Fibroblast of lung (primary cell): Measurements from ENCODE around the gene VPS50.

Source experiments
- CTCF ChIP-seq, 2 donors: IDR thresholded peaks in 1 of 2; conservative IDR thresholded peaks in 1 of 2; 1 replicate in 1 of 2; 2 replicates in 1 of 2; pipeline ENCODE4 v1.5.1; 2011 to 2012; ENCODE audit warnings: low read length in 2 of 2, control low read depth in 1 of 2, inconsistent platforms in 1 of 2, low read depth in 1 of 2, mild to moderate bottlenecking in 1 of 2
- EZH2 ChIP-seq: IDR thresholded peaks from 2 replicates; pipeline ENCODE4 v1.5.1; 2012; ENCODE audit warnings: low read length, control low read depth, mild to moderate bottlenecking; ENCODE audit errors: missing control alignments

- TF ChIP-seq CTCF (conservative IDR thresholded peaks at IDR 0.05 in 1 of 2, IDR thresholded peaks at IDR 0.05 in 1 of 2; ENCODE audit: low read depth in 1 of 2, low read length in 2 of 2) (no peak), EZH2 (no peak)
These were observed 28.7 kb upstream of the VPS50 start for GRCh38 chr7:93203496-93203895.
